ENCODE results near the gene TXNDC2. TPM values are rescaled to one million over a fixed set of nuclear protein-coding genes. Genes with fewer than 3 reads are reported as not detected.

Gene TXNDC2
- total RNA-seq, 1 experiment from 2014 or later, result 0.28 TPM

GRCh38 chr18:9924371-9924943, 38.7 kb downstream of the TXNDC2 start:
- Histone ChIP-seq H2BK12ac (ENCODE audit: insufficient read length, low read depth, low read length) (no peak overlapping the region), H3K79me1 (ENCODE audit: insufficient read depth, low read depth, low read length, poor library complexity, severe bottlenecking) (peaks cover 9% of the 10 kb centered on the region), H2BK20ac (ENCODE audit: low read depth, low read length, poor library complexity, severe bottlenecking) (no peak overlapping the region), H4K20me1 (ENCODE audit: control insufficient read depth, insufficient read depth, insufficient read length) (no peaks in the 10 kb centered on the region), H2BK15ac (ENCODE audit: low read depth, low read length) (no peak overlapping the region), H3K23me2 (ENCODE audit: insufficient read length, low read depth, low read length, poor library complexity, severe bottlenecking) (no peaks in the 10 kb centered on the region), H3K79me2 (ENCODE audit: insufficient read depth, low read length) (peaks cover 47% of the 10 kb centered on the region), H2BK120ac (ENCODE audit: low read depth, low read length, poor library complexity, severe bottlenecking) (no peak overlapping the region), H4K91ac (ENCODE audit: insufficient read length, low read depth, low read length) (no peak overlapping the region), H3T11ph (ENCODE audit: low read length) (no peak overlapping the region), H3K4me1 (ENCODE audit: insufficient read depth, low read length) (peaks cover 3% of the 10 kb centered on the region; the same call in 1 of the 2 replicates), H3K27me3 (ENCODE audit: insufficient read depth, low read length) (no peaks in the 10 kb centered on the region), H3K18ac (ENCODE audit: insufficient read length, low read depth, low read length) (no peak overlapping the region), H3K4me2 (ENCODE audit: insufficient read depth, insufficient read length, low read length) (no peak overlapping the region), H3K23ac (ENCODE audit: insufficient read length, low read depth, low read length) (no peak overlapping the region), H2AFZ (ENCODE audit: low read length) (no peak overlapping the region), H3K9ac (ENCODE audit: extremely low read depth, insufficient read length, low read length) (no peak overlapping the region), H3K56ac (ENCODE audit: insufficient read length, low read depth, low read length) (no peak overlapping the region), H3K27ac (ENCODE audit: insufficient read length, low read depth, low read length) (no peak overlapping the region), H4K8ac (replicated peaks; ENCODE audit: insufficient read length, low read depth, low read length) (no peak overlapping the region), H3K9me3 (ENCODE audit: control insufficient read depth, low read depth, low read length) (no peaks in the 10 kb centered on the region), H3K4ac (ENCODE audit: low read depth, low read length) (no peak overlapping the region), H4K5ac (ENCODE audit: insufficient read length, low read depth, low read length) (no peak overlapping the region), H3K14ac (ENCODE audit: insufficient read depth, low read length) (no peak overlapping the region), H2AK5ac (ENCODE audit: insufficient read length, low read length) (no peak overlapping the region), H2BK5ac (ENCODE audit: insufficient read length, low read length) (no peak overlapping the region)
- H3K27ac Mint-ChIP-seq, result no peak overlapping the region; a peak in 1 of 7 replicates
- H3K4me3 Mint-ChIP-seq, result no peak overlapping the region
- WGBS (ENCODE audit: extremely low coverage, insufficient read length, low lambda C conversion rate), result no CpG with 5 or more reads among the region's 4 CpGs
- H3K4me1 Mint-ChIP-seq, result peaks cover 36 to 46% of the 10 kb centered on the region in 2 experiments
- H3K36me3 Mint-ChIP-seq (ENCODE audit: insufficient read depth in 1 of 3, low read depth in 3 of 3), result no peaks in the 10 kb centered on the region
- H3K9me3 Mint-ChIP-seq, result no peaks in the 10 kb centered on the region
- TF ChIP-seq CTCF (conservative IDR thresholded peaks at IDR 0.05), result no peak
- H3K27me3 Mint-ChIP-seq (ENCODE audit: low read depth), result no peaks in the 10 kb centered on the region
- DNase-seq, result no peak

Measured in H9 (cell line).